ENCODE data around the gene NOTCH2.
"Not testable (repeated sequence)": the region's sequence is repeated elsewhere in the genome, so short reads cannot be mapped to it uniquely, and the experiment has no call there.

Gene NOTCH2

GRCh38 chr1:120069067-120069919 is at the start of gene NOTCH2:
TSS of gene NOTCH2 (minus strand) at chr1:120069662. CDS start at chr1:120069406, 256 bp downstream.
- DNase-seq = peak; percentile 79

GRCh38 chr1:120117371-120118177 is 48.1 kb upstream of the NOTCH2 start:
- DNase-seq = not testable (repeated sequence)

DNA sequence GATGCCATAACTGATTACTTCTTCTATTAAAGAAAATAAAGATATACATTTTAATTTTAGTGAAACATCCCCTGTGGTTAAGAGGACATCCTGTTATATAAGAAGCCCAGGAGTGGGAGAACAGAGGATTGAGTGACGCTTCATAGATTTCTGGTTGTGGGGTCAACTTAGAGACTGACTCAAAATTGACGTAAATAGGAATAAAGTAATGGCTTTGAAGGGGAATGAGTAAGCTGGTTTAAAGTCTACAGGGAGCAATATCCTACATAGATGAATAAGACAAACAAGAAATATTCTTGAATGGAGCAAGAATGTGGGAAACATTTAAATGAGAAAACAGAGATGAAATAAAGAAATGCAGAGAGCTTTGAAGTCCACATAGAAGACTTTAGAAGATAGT is 46.6 kb upstream of the NOTCH2 start:
- DNase-seq = not testable (repeated sequence)

- DNase-seq = not testable (repeated sequence)
Measured at GRCh38 chr1:120113134-120113533, 43.7 kb upstream of the NOTCH2 start.

GRCh38 chr1:120112212-120112611 is 42.8 kb upstream of the NOTCH2 start:
- not testable (repeated sequence) for DNase-seq

- DNase-seq = not testable (repeated sequence)
Measured at GRCh38 chr1:120111771-120112170, 42.3 kb upstream of the NOTCH2 start.

DNA sequence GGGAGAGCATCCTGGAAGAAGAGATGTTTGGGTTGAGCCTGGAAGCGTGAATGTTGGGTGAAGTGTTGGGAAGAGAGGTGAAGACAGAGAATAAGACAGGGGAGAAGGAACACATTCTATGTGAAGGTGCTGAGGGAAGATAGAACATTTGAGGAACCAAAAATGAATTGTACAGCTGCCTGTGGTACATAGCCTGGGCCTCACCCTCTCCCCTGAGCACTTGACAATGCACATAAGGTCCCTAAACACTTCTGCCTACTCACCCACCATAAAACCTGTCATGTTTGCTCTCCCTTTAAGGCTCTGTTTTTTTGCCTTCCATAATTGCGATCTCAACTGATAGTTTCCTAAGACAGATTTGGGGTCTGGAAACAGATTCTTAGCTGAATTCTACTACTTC is 41.5 kb upstream of the NOTCH2 start:
- DNase-seq = not testable (repeated sequence)

DNA sequence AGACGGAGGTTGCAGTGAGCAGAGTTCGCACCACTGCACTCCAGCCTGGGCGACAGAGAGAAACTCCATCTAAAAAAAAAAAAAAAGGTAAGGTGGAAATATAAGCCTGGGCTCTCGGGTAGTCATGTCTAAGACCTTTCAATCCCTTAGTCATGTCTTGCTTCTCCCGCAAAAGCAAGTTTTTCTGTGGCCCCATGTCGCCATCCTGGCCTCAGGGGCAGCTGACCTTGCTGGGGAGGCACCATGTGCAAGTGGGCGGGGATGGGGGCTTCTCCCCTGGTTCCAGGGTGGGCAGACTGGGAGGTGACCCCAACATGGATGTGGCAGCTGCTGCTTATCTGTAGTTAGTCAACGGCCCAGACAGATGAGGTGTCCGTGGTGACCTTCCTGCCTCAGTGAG is 40.2 kb upstream of the NOTCH2 start:
- DNase-seq = not testable (repeated sequence)

GRCh38 chr1:120109180-120109579 is 39.7 kb upstream of the NOTCH2 start:
- DNase-seq = not testable (repeated sequence)

GRCh38 chr1:120105288-120105687 is 35.8 kb upstream of the NOTCH2 start:
- DNase-seq = not testable (repeated sequence)

DNA sequence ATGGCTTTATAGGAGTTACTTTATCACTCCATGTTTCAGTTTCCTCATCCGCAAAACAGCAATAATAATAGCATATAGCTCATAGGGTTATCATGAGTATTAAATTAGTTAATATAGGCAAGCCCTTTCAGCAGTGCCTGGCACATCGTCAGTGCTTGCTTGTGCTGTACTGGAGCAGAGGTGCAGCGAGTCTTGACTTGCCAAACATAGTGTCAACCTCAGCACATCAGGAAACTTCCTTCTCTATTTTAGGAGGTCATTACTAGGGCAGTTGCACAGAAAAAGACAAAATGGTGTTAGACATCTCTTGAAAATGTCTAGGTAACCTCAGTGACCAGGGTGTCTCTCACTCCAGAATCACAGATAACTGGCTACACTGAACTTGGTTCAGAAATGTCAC is 34.3 kb upstream of the NOTCH2 start:
- DNase-seq = not testable (repeated sequence)

- not testable (repeated sequence) for DNase-seq
Measured at GRCh38 chr1:120101593-120101992, 32.1 kb upstream of the NOTCH2 start.

DNA sequence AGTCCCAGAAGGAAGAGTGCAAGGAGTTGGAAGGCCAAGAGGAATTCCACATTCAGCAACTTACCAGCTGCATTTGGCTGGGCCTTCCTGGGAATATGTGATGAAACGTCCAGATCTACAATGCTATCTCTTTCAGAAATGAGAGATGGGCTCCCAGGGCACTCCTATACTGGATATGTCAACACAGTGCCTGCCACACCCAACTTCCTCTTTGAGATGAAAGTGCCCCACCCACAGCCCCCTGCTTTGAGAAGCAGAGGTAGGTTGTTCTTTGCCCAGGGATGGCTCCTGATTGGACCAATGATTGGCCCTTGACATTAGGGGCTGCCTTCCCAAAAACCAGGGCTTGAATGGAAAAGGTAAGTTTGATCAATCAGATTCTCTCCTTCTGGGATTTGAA is 31.1 kb upstream of the NOTCH2 start:
- not testable (repeated sequence) for DNase-seq

- not testable (repeated sequence) for DNase-seq
Measured at GRCh38 chr1:120098986-120099759, 29.7 kb upstream of the NOTCH2 start.

DNA sequence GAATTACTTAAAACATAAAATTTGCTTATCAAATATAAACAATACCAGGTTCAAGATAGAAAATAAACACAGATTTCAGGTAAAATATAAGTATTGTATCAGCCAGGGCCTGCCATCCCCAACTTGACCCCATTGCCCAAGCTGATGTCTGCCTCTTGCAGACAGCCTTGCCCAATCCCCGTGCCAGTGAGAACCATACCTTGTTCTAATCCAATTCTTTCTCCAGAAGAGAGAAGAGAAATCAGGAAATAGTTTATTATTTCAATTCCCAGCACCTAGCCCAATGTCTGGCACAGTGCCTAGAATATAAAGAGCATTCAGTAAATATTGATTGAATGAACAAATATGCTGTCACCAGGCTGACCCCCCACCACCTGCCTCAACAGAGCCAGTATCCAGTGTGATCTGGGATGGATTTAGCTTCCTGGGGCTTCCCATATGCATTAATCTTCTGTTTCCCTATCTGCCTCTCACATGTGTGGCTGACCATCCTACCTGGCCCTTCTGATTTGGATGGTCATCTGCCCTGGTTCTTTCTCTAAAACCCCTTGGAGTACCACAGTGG is 27.6 kb upstream of the NOTCH2 start:
- not testable (repeated sequence) for DNase-seq

DNA sequence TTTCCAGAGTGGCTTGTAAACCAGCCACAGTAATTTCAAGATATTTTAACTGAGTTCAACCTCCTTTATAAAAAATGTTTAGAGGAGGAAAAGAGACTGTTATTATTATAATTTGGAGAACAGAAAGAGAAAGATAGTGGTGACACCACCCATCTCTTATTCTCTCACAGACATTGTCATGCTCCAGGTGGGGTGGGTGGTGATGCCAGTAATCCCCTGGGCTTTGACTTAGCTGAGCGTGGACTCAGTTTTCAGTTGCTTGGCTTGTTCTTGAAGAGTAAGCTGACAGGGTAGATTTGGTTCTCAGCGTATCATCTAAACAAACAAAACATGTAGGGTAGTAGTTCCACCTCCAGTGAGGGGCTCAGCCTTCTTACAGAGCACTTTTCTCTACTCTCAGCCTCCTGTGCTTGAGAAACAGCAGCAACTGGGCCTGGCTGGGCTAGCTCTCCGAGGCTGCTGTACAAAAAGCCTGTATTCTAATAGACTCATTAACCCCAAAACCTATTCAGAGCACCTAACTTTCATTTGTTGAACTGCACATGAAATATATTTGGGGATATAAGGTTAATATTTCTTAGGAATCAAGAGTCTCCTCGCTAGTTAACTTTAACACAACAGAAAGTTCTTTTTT is 24.2 kb upstream of the NOTCH2 start:
- not testable (repeated sequence) for DNase-seq

DNA sequence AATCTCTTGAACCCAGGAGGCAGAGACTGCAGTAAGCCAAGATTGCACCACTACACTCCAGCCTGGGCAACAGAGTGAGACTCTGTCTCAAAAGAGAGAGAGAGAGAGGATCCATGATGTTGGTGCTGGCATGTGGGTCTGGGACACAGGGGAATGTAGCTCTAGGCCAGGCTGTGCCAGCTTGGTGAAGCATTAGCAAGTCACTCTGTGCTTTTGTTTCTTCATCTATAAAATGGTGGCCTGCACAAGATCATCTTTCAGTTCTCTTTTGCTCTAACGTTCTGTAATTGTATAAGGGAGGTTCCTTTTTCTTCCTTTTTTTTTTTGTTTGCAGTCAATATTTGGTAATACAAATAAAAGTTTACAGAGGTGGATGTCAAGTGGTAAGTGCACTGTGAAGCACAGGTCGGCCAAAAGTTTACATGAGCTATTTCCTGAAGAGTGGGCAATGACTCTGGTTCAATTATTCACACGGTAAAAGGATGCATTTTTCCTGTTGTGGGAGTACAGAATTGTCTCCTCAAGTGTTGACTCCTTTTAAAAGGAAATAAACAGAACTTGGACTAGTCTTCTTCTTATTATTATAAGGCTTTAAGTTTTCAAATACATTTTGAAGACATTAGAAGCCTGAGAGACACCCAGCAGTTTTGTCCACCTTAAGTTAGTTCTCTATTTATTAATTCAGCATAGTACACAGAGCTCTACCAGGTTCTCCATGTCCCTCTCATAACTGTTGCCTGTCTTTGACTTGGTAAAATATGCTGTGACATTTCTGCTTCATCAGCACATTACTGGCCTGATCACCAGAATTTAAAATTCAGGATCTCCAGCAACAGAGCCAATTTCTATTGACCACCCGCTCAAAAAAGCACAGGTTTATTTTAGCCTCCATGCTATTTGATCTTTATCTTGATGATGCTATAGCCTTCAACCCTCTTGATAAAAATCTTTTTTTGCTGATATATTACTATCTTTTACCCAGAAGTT is 23.1 kb upstream of the NOTCH2 start:
- DNase-seq = not testable (repeated sequence)

DNA sequence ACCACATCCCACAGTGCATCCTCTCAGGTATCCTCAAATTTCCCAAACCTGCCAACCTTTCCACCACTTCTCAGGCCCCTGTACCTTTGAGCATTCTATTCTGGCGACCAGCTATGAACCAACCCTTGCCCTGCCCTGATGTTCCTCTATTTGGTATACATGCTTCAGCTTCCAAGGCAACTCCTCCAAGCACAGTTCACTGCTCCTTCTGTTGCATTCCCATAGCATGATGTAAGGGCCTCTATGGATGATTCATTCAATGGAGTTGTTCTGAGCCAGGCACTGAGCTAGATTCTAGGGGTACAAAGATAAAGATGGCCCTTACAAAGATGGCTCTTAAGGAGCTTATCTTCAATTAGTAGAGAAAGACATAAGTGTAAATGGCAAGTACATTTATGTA is 21.4 kb upstream of the NOTCH2 start:
- DNase-seq = not testable (repeated sequence)

GRCh38 chr1:120087959-120088358 is 18.5 kb upstream of the NOTCH2 start:
- peak; percentile 52 for DNase-seq

- DNase-seq = not testable (repeated sequence)
Measured at GRCh38 chr1:120069920-120070214, 405 bp upstream of the NOTCH2 start.

DNA sequence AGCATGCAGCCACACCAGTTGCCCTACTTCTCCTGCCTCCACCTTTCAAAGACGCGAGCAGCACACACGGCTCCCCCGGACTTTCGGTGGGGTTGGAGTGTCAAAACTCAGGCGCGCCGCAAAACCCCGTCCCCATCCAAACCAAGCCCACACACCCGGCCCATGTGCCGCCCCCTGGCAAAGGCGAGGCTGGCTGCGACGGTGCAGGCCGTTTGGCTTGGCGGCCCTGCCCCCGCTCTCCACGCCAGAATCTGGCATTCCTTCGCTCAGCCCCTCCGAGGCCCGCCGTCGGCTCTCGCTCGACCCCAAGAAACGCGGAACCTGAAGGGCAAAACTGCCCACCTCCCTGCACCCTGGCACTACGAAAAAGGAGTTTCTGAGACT is 787 bp downstream of the NOTCH2 start:
- peak; percentile 56 for DNase-seq

Measured in activated CD8-positive, alpha-beta memory T cell treated with anti-CD3 and anti-CD28 coated beads, Interleukin-2, amount 50 U/mL, for 48 hours (primary cell).